Activated T-cell treated with anti-CD3 and anti-CD28 coated beads, Interleukin-2, amount 50 U/mL, for 72 hours (primary cell): ENCODE results near the gene PPIB. TPM values are rescaled to one million over a fixed set of nuclear protein-coding genes. Genes with fewer than 3 reads are reported as not detected.

Experiments used
- ATAC-seq, 2 donors: fragments of 150-1000 bp; cut with Tn5 transposase; replicated peaks in 1 of 2; 2 replicates each; pipeline ENCODE4 v1.10.0; 2021; ENCODE audit warnings: moderate library complexity in 2 of 2, mild to moderate bottlenecking in 1 of 2
- DNase-seq, 2 donors: peaks; one replicate each; pipeline ENCODE4 v3.0.0; 2021 to 2022; ENCODE audit warnings: mixed read lengths in 1 of 2
- H3K27ac Mint-ChIP-seq: one replicate; pipeline ENCODE4 v1.8.0; 2022; ENCODE audit warnings: mild to moderate bottlenecking, moderate library complexity, mixed read lengths
- H3K27me3 Mint-ChIP-seq: one replicate; pipeline ENCODE4 v1.8.0; 2022; ENCODE audit warnings: low read depth, mixed read lengths
- H3K36me3 Mint-ChIP-seq, 2 donors: one replicate each; pipeline ENCODE4 v1.8.0; 2022; ENCODE audit warnings: mixed read lengths in 2 of 2, mild to moderate bottlenecking in 1 of 2; ENCODE audit not compliant: insufficient read depth in 2 of 2
- H3K4me1 Mint-ChIP-seq: one replicate; pipeline ENCODE4 v1.8.0; 2022; ENCODE audit warnings: low read depth, mixed read lengths
- H3K4me3 Mint-ChIP-seq, 2 donors: one replicate each; pipeline ENCODE4 v1.8.0; 2022; ENCODE audit warnings: mild to moderate bottlenecking in 2 of 2, mixed read lengths in 2 of 2, moderate library complexity in 2 of 2
- H3K9me3 Mint-ChIP-seq, 2 donors: one replicate each; pipeline ENCODE4 v1.8.0; 2022; ENCODE audit warnings: mixed read lengths in 2 of 2
- total RNA-seq, 2 donors: library from RNA; stranded (reverse); gene quantifications; one replicate each; pipeline ENCODE4 v1.2.3, GENCODE V29; 2022

The PPIB gene
- 100 to 1,000 TPM; 228 to 302 TPM for total RNA-seq

- DNase-seq (peak; percentile 98 to 99), ATAC-seq (peak; percentile 93 to 94)
- peaks cover 66% of the 10 kb centered on the region for H3K4me1 Mint-ChIP-seq
- peaks cover 16 to 22% of the 10 kb centered on the region in 2 donors for H3K36me3 Mint-ChIP-seq
- peak within 1 kb of the TSS; percentile 88 to 97 for H3K4me3 Mint-ChIP-seq
- peak within 1 kb of the TSS; percentile 94 for H3K27ac Mint-ChIP-seq
- H3K9me3 Mint-ChIP-seq: no peaks in the 10 kb centered on the region
- no peaks in the 10 kb centered on the region for H3K27me3 Mint-ChIP-seq
Measured at GRCh38 chr15:64162869-64163658, at the start of gene PPIB. Gene PPIB (minus strand): TSS chr15:64163022. CDS start chr15:64162986, 36 bp downstream.

GRCh38 chr15:64211696-64212095 lies 48.9 kb upstream of the PPIB start:
- no peak for ATAC-seq
- H3K36me3 Mint-ChIP-seq: peaks cover 0 to 2% of the 10 kb centered on the region in 2 donors
- no peak overlapping the region for H3K27ac Mint-ChIP-seq
- no peaks in the 10 kb centered on the region for H3K4me1 Mint-ChIP-seq
- DNase-seq: no peak
- no peaks in the 10 kb centered on the region for H3K27me3 Mint-ChIP-seq
- H3K4me3 Mint-ChIP-seq: no peak overlapping the region
- no peaks in the 10 kb centered on the region for H3K9me3 Mint-ChIP-seq

DNA sequence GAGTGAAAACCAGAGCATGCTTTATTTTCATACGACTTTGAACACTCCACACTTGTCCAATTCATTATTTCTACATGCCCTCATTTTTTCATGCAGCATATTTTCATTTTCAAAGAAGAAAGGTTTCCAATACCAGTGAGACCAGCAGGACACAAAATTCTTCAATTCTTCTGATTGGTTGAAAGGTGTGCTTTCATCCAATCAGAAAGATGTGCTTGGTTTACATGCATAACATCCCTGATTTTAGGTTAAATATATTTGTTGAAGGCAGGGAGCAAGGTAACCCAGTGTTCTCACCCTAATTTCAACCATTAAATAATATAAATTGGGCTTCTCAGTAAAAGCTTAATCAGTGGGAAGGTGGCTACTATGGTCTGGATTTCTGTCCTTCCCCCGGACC lies 47.5 kb upstream of the PPIB start:
- Mint-ChIP-seq H3K36me3 (peaks cover 0 to 2% of the 10 kb centered on the region in 2 donors), H3K4me1 (no peaks in the 10 kb centered on the region), H3K4me3 (no peak overlapping the region), H3K27ac (no peak overlapping the region), H3K27me3 (no peaks in the 10 kb centered on the region), H3K9me3 (no peaks in the 10 kb centered on the region)
- DNase-seq: no peak
- no peak for ATAC-seq

- Mint-ChIP-seq H3K27me3 (no peaks in the 10 kb centered on the region), H3K4me3 (no peak overlapping the region), H3K4me1 (no peaks in the 10 kb centered on the region), H3K27ac (no peak overlapping the region), H3K36me3 (peaks cover 0 to 2% of the 10 kb centered on the region in 2 donors), H3K9me3 (no peaks in the 10 kb centered on the region)
- peak; percentile 22 to 56 for ATAC-seq
- no peak for DNase-seq
Measured at GRCh38 chr15:64209680-64210334, 47.0 kb upstream of the PPIB start.

DNA sequence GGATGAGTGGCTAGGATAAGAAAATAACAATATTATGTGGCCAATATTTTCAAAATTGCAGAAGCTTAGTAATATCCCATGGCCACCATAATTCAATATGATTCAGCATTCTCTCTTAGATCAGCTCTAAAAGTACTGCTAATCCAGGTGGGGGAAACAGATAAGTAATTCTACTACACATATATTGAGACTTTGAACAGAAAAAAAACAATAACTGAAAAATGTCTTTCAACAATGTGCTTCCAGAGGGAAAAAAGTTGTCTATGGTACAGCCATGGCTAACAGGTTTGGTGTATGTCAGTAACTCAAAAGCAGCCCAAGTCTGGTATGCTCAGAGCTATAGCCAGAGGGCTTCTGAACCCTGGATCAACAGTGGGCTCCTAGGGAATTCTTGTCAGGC lies 42.4 kb upstream of the PPIB start:
- Mint-ChIP-seq H3K36me3 (peaks cover 3 to 7% of the 10 kb centered on the region in 2 donors), H3K9me3 (no peaks in the 10 kb centered on the region), H3K27me3 (no peaks in the 10 kb centered on the region), H3K4me3 (no peak overlapping the region), H3K27ac (peak overlapping the region; percentile 39), H3K4me1 (no peaks in the 10 kb centered on the region)
- no peak for DNase-seq
- ATAC-seq: no peak

GRCh38 chr15:64197425-64197824 lies 34.6 kb upstream of the PPIB start:
- Mint-ChIP-seq H3K36me3 (peaks cover 4 to 11% of the 10 kb centered on the region in 2 donors), H3K27me3 (no peaks in the 10 kb centered on the region), H3K9me3 (no peaks in the 10 kb centered on the region), H3K27ac (no peak overlapping the region), H3K4me3 (no peak overlapping the region), H3K4me1 (no peaks in the 10 kb centered on the region)
- no peak for ATAC-seq
- no peak for DNase-seq

GRCh38 chr15:64193971-64194370 lies 31.1 kb upstream of the PPIB start:
- Mint-ChIP-seq H3K36me3 (peaks cover 2 to 10% of the 10 kb centered on the region in 2 donors), H3K27me3 (no peaks in the 10 kb centered on the region), H3K27ac (no peak overlapping the region), H3K4me1 (no peaks in the 10 kb centered on the region), H3K9me3 (no peaks in the 10 kb centered on the region), H3K4me3 (no peak overlapping the region)
- DNase-seq (no peak), ATAC-seq (no peak)

- Mint-ChIP-seq H3K27me3 (no peaks in the 10 kb centered on the region), H3K27ac (no peak overlapping the region), H3K4me3 (no peak overlapping the region), H3K9me3 (no peaks in the 10 kb centered on the region), H3K36me3 (peaks cover 2 to 14% of the 10 kb centered on the region in 2 donors), H3K4me1 (peaks cover 16% of the 10 kb centered on the region)
- no peak for ATAC-seq
- DNase-seq: no peak
Measured at GRCh38 chr15:64191971-64192830, 29.4 kb upstream of the PPIB start.

DNA sequence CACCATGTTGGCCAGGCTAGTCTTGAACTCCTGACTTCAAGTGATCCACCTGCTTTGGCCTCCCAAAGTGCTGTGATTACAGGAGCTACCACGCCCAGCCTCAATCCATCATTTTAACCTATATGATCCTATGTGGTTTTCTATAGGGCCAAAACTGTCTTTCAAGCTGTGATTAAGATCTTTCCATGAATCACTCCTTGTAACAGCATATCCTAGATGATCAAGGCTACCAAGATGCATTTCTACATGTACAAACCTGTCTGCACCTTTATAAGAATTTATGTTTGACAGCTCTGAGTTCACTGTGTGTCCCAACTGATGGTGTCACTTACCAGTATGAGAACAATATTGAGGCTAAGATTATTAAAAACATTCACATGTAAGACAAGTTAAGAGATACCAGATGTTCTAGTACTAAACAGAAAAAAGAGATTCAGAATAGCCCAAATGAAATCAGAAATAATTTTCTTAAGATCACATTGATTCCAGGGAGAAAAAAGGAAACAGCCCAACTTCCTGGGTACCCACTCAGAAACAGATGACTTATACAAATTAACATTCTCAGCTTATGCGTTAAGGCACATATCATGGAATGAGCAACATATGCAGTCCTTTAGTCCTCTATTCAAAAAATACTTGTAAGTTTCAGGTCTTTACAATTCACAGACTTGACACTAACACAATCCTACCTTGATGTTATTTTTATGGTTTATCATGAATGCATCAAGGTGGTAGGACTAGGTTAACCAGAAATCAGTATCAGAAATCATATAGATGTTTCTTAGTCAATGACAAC lies 24.8 kb upstream of the PPIB start:
- H3K4me3 Mint-ChIP-seq: peak overlapping the region; percentile 0 to 84
- H3K4me1 Mint-ChIP-seq: peaks cover 16% of the 10 kb centered on the region
- H3K27me3 Mint-ChIP-seq: no peaks in the 10 kb centered on the region
- H3K9me3 Mint-ChIP-seq: no peaks in the 10 kb centered on the region
- peak; percentile 33 to 48 for ATAC-seq
- H3K36me3 Mint-ChIP-seq: peaks cover 2 to 10% of the 10 kb centered on the region in 2 donors
- no peak for DNase-seq
- peak overlapping the region; percentile 98 for H3K27ac Mint-ChIP-seq

GRCh38 chr15:64185146-64185911 lies 22.5 kb upstream of the PPIB start:
- Mint-ChIP-seq H3K4me1 (peaks cover 16% of the 10 kb centered on the region), H3K4me3 (no peak overlapping the region), H3K27me3 (no peaks in the 10 kb centered on the region), H3K27ac (no peak overlapping the region), H3K36me3 (peaks cover 2 to 10% of the 10 kb centered on the region in 2 donors), H3K9me3 (no peaks in the 10 kb centered on the region)
- DNase-seq (no peak), ATAC-seq (no peak)

DNA sequence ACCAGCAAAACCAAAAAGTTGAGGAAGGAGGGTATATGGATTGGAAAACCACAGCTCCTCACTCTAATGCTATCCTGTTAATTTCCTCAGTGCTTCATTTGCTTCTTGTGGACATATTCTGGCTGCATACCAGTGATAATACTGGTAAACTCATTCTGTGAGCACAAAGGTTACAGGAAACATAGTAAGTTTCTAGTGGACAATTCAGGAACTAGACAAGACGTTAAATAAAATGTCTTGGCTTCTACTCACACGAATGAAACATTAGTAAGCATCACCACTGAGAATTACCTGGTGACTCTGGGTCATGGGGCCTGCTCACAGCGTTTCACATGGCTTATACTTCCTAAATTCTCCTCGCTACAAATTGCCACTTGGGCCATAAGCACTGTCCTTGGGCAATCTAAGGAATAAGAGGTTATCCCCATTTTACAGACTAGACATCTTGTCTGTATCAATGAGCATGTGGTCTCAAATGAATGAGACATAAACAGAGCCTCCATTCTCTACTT lies 20.1 kb upstream of the PPIB start:
- ATAC-seq: no peak
- H3K36me3 Mint-ChIP-seq: peaks cover 2 to 8% of the 10 kb centered on the region in 2 donors
- no peak for DNase-seq
- peaks cover 7% of the 10 kb centered on the region for H3K4me1 Mint-ChIP-seq
- no peaks in the 10 kb centered on the region for H3K9me3 Mint-ChIP-seq
- no peak overlapping the region for H3K4me3 Mint-ChIP-seq
- H3K27me3 Mint-ChIP-seq: no peaks in the 10 kb centered on the region
- no peak overlapping the region for H3K27ac Mint-ChIP-seq
